GM20000 (cell line): Measurements from ENCODE around the gene MTA1.

Source experiments
- DNase-seq: peaks from one replicate; pipeline ENCODE4 v3.0.0; 2012; ENCODE audit warnings: low spot score
- TF ChIP-seq, protein P1 (sequence below): IDR thresholded peaks from 2 replicates; pipeline ENCODE4 v1.5.1; 2012; ENCODE audit warnings: mild to moderate bottlenecking, control low read depth; ENCODE audit errors: extremely low read depth, missing control alignments

Gene MTA1

DNA sequence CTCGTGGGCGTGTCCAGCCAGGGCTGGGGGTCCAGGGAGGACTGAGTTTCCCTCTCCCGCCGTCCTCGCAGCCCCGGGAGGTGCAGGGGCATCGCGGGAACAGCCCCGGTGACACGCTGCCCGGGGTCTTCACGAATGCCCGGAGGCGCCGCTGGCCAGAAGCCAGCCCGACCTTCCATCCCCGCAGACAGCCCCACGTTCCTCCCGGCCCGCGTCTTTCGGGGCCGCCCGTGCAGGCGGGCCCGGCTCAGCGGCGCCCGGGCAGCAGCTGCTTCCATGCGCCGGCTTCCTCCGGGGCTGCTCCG lies 70.6 kb downstream of the MTA1 start:
- no peak for DNase-seq
- TF ChIP-seq, protein P1, sequence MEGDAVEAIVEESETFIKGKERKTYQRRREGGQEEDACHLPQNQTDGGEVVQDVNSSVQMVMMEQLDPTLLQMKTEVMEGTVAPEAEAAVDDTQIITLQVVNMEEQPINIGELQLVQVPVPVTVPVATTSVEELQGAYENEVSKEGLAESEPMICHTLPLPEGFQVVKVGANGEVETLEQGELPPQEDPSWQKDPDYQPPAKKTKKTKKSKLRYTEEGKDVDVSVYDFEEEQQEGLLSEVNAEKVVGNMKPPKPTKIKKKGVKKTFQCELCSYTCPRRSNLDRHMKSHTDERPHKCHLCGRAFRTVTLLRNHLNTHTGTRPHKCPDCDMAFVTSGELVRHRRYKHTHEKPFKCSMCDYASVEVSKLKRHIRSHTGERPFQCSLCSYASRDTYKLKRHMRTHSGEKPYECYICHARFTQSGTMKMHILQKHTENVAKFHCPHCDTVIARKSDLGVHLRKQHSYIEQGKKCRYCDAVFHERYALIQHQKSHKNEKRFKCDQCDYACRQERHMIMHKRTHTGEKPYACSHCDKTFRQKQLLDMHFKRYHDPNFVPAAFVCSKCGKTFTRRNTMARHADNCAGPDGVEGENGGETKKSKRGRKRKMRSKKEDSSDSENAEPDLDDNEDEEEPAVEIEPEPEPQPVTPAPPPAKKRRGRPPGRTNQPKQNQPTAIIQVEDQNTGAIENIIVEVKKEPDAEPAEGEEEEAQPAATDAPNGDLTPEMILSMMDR, result no peak

DNA sequence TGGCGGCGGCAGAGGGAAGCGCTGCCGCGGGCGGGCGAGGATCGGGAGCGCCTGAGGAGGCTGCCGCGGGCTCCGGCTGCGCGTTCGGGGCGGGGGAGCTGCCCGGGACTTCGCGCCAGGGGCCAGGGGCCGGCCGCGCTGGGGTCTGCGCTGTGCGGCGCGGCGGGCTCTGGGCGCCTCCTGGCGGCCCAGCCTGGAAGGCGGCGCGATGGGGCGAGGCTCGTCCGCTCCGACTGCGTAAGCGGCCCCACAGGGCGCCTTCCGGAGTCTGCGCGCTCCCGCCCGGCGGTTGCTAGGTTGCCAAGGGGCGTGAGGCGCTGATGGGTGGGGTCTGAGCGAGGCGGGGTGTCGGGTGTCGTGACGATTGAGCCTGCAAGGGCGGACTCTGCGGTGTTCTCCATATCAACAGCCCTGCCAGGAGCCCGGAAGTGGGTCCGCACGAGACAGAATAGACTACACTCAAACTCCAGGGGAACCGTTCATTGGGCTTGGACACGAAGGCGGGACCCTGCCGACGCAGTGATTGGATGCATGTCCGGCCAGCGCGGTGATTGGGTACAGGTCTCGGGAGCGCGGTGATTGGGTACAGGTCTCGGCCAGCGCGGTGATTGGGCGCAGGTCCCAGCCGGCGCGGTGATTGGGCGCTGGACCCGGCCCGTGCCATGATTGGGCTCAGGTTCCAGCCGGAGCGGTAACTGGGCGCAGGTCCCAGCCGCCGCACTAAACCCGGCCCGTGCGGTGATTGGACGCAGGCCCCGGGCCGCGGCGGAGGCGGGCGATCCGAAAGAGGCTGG lies 71.1 kb downstream of the MTA1 start, which contains the start of gene TEDC1:
Gene TEDC1 (plus strand): TSS at position 675 of the 794 bp plus-strand sequence. CDS start 130 bp downstream, outside the sequence.
- TF ChIP-seq, protein P1, result peak; percentile 97
- peak; percentile 98 for DNase-seq

DNA sequence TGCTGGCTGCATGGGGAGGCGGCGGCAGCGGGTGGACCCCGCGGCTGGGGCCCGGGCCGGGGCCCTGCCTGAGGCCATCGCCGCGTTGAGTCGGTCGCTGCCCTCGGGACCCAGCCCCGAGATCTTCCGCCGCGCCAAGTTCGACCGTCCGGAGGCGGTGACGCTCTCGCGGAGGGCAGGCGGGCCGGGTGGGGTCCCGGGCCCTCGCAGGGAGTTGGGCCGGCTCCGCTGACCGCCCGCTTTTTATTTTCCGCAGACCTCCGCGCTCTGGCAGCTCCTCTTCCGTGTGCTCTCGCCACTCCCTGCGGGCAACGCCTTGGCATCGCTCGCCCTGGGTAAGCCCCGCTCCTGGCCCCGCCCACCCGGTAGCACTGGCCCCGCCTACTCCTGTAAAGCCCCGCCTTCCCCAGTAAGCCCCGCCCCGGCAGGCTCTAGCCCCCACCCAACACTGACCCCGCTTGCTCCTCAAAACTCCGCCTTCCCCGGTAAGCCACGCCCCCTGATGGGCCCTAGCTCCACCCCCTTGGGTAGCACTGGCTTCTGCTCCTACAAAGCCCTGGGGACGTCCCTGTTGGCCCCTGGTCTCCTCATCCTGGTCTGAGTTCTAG lies 71.8 kb downstream of the MTA1 start:
- TF ChIP-seq, protein P1, result no peak
- DNase-seq, result peak; percentile 96

DNA sequence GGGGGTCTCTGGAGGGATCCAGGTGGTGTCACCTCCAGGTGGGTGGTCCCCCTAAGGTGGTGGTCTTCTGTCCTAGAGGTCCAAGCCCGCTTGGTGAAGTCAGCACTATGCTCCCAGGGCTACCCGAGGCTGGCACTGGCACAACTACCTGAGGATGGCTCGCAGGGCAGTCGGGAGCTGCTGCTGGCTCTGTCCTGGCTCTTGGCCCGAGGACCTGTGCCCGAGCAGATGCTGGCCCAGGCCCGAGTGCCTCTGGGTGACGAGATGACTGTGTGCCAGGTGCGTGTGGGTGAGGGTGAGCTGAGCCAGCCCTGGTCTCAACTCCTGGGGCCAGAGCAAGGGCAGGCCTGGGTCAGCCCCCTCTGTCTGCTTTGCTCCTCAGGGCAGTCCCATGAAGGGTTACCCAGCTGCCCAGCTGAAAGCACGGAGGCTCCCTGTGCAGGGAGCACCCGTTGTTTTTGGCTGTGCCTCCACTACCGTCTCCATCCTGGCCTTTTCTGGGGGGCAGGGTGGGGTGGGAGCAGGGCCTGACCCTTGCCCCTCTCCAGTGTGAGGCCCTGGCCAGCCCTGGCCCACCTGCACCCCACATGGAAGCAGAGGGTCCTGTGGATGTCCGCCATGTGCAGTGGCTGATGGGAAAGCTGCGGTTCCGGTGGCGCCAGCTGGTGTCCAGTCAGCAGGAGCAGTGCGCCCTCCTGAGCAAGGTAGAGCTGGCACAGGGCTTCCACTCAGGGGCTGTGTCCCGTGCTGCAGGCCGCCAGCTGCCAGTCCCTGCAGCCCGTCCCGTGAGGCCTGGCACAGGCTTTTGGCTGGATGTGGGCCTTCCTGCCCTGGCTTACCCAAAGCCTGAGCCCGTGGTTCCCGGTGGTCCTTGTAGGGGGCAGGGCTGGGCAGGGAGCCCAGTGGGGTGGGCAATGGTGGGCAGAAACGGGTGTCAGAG lies 72.7 kb downstream of the MTA1 start:
- TF ChIP-seq, protein P1, result no peak
- no peak for DNase-seq

DNA sequence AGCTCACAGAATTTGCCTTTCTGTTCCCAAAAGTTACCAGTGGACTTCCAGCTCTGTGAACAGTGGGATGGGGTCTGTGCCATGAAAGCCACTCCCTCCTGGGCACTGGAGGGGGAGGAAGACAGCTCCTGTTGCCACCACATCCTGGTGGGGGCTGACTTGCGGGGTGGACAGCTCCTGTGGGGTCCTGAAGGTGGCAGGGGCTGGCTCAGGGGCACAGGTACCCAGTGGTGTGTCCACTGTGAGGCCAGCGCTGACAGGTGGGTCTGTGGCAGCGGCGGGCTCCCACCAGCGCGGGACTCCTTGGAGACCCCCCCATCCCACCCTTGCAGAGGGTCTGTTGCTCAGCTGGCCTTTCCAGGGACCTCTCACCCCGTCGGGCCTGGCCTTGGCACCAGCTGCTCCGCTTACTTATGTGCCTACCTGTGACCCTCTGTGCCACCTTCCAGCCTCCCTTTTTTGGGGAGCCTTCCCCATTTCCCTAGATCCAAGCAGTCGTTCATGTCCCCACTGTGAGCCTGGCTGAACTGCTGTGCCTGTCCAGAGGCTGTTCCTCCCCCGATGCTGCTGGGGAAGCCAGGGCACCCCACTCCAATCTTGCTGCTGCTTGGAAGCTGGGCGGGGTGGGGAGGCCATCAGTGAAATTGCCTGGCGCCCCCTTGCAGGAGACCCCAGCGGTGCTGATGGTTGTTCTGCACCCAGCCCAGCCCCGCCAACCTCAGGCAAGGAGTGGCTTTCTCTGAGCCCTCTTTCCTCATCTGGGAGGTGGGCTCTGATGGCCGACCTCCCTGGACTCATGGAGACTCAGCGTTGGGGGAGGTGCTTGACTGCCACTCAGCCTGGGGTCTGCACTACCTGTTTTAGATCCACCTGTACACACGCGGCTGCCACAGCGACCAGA lies 73.6 kb downstream of the MTA1 start:
- DNase-seq, result no peak
- TF ChIP-seq, protein P1, result no peak

DNA sequence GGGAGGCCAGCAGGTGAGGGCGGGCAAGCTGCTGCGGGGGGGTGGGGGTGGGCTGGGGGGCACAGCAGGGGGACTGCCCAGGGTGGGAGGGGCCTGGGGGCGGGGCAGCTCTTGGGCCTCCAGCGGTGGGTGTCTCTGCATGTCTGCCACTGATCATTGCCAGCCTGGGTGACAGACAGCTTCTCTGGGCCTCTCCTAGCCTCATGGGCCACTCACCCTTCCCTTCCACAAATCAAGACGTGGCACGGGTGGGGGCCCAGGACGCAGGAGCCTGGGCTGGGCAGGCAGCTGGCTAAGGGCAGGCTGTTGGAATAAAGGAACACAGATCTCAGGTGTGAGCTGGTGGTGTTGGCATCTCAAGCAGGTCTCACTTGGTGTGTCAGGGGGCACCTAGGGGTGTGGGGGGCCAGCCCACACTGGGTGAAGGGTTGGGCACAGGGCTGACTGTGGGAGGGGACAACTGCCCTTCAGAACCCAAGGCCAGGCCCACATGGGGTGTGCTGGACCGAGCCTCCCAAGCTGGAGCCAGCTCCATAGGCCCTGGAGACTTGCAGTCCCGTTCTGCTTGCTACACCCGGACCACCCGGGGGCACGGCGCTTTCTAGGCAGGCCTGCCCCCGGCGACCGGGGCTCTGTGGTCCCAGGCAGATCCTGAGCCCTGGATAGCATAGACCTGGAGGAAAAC lies 74.4 kb downstream of the MTA1 start:
- DNase-seq, result no peak
- TF ChIP-seq, protein P1, result no peak
